ENCODE results near the gene SPATA16.
"Not testable (repeated sequence)": the region's sequence is repeated elsewhere in the genome, so short reads cannot be mapped to it uniquely, and the experiment has no call there.

The SPATA16 gene

DNA sequence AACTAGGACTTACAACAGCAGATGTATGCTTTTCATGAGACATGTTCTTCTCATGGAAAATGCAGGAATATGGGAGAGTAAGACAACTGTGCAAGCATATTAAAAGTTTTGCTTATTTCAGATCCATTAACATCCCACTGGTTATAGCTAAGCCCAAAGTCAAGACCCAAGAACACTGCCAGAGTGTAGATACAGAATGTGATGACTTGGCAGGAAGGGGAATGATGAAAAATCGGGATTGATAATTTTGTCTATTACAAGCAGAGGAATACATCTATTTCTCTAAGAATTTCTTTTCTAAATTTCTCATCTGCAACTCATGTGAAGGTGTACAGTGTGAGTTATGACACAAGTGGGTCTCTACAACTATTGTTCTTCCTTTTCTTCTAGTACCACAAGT is 76.4 kb downstream of the SPATA16 start:
- DNase-seq (ENCODE audit: low read depth) = no peak

DNA sequence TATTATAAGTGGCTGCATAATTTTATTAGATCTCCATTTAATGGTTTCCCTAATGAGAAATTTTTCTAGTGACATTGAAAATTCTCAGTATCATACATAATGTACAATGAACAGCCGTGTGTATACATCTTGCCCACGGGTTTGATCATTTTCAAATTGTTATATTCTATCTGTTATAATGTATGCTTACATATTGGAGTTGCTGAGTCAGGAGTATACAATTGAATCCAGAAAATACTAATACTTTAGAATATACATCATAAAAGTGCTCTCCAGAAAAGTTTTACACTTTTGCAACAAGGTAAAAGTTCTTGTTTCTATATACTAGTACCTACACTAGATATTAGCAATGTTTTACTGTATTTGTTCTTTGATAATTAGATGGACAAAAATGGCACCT is 82.8 kb downstream of the SPATA16 start:
- DNase-seq (ENCODE audit: low read depth) = no peak

- no peak for DNase-seq (ENCODE audit: low read depth)
These were observed 85.7 kb downstream of the SPATA16 start for GRCh38 chr3:173055228-173055933.

GRCh38 chr3:173049360-173049759 is 91.7 kb downstream of the SPATA16 start:
- DNase-seq (ENCODE audit: low read depth) = no peak

DNA sequence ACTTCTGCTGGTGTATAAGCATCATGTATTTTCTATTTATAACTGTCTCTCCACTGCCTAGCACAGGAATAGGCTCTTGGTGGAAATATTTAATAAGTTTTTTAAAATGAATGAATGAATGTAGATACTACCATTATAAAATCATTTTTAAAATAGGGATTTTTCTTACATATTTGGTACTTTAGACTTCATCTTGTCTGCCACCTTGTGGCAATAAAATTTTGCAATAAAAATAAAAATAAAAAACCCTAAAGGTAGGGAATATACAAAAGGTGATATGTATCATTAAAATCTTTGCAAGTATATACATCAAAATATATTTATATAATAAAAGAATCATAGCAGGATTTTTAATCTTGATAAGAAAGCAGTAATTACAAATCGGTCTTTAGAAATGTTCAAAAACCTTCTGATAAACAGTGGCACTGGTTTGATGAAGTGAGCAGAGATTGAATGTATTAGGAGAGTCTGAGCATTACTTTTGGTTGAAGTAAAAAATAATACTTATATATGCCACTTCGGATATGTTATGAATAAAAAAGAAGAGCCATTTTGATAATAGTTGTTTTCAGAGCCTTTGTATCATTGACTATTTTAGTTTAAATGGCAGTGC is 95.2 kb downstream of the SPATA16 start:
- DNase-seq (ENCODE audit: low read depth) = no peak

DNA sequence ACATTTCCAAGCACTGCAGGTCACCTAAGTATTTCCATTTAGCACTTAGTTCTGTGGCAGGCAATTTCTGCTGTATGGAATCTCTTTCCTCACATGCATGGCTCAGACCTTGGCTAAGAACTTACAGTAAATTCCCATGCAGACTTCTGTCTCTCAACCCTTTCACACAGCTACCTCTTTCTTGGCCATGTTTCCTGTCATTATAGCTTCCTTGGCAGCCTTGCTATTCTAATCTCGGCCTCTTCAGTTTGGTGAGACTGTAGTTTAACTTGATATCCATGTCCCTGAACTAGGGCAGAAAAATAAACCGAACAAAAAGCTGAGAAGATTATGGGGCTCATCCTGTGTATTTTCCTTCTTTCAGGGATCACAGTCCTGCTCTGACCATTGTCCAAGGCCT is 96.0 kb downstream of the SPATA16 start:
- no peak for DNase-seq (ENCODE audit: low read depth)

- DNase-seq (ENCODE audit: low read depth) = no peak
These were observed 97.3 kb downstream of the SPATA16 start for GRCh38 chr3:173043757-173044156.

DNA sequence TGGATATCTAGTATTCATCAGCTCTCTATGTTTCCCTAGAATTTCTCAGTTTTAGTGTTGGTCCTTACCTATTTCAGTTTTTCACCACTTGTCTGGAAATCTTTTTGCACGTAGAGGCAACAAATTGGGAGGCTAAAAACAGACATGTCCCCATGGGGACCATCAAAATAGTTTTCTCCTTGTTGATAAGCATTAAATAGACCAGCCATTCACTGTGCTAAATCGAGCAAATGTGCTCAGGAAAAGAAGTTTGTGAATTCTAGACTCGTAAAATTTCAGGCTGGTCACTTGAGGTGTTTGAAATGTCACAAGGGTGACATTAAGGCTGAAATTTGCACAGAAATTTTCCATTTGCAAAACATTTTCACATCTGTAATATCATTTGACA is 102.6 kb downstream of the SPATA16 start:
- no peak for DNase-seq (ENCODE audit: low read depth)

GRCh38 chr3:173037840-173038483 is 103.1 kb downstream of the SPATA16 start:
- no peak for DNase-seq (ENCODE audit: low read depth)

GRCh38 chr3:173030273-173030672 is 110.8 kb downstream of the SPATA16 start:
- no peak for DNase-seq (ENCODE audit: low read depth)

DNA sequence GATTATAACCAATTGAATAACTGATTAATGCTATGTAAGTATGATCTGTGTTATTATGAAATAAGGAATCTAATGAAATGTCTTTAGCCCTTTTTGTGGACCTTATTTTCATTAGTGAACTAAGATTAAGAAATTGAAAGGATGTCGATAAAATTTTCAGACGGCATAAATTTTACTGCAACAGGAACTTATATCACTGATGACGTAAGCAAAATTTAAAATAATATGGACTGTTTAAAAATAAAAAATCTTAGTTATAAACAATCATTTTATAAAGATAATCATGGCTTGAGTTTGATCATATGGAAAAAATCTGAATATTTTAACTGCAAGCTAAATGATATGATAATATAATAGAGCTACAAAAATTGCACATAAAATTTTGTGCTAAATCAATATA is 112.7 kb downstream of the SPATA16 start:
- DNase-seq (ENCODE audit: low read depth) = no peak

- no peak for DNase-seq (ENCODE audit: low read depth)
These were observed 113.6 kb downstream of the SPATA16 start for GRCh38 chr3:173027429-173027828.

DNA sequence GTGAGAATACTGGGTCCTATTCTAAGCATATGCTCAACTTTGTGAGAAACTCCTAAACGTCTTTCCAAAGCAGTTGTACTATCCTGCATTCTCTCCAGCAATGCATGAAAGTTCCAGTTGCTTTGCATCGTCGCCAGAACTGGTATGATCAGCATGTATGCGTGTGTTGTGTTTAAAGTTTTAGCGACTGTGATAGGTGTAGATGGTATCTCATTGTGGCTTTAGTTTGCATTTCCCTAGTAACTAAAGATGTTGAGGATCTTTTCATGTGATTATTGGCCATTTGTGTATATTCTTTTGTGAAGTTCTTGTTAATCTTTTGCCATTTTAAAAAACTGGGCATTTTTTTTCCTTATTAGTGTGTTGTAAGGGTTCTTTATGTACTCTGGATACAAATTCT is 115.1 kb downstream of the SPATA16 start:
- no peak for DNase-seq (ENCODE audit: low read depth)

DNA sequence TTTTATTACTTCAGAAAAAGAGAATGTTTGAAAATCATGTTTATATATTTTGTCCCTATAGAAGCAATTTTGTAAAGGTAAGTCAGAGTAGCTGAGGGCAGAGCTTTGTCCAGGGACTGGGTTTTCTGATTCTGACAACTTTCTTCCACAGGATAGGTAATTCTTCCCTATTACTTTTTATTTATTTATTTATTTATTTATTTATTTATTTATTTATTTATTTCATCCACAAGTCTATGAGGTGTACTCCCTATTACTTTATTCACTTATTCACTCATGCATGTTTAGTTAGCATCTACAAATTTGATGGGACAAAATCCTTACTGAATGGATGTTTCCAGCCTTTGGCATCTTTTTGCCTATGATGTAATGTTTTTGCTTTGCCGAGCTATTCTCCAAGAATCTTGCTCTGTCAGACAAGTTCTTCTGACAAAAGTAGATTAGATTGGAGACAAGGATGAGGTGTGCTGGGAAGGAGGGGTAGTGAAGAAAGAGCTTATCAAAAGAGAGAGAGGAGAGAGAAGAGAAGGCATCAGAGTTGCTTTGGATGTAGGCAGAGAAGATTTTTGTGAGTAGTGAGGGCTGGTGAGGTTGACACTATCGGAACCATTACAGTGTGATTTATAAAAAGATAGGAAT is 119.4 kb downstream of the SPATA16 start:
- no peak for DNase-seq (ENCODE audit: low read depth)

GRCh38 chr3:173020128-173020527 is 120.9 kb downstream of the SPATA16 start:
- not testable (repeated sequence) for DNase-seq (ENCODE audit: low read depth)

DNA sequence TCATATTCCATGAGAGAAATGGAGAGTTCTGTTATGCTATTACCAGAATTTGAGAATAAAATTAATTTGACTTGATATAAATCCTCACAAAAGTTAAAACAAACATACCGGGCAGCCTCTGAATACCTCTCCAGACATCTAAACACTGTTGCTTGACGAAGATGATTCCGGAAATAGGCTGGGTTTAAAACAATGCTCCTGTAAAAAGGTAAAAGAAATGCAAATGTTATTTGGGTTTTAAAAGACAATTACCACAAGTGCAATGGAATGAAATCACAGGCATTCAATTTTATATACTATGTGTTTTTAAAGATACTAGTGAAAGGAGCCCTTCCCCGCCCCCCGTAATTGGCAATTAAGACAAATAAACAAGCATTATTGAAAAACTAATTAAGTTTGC is 121.7 kb downstream of the SPATA16 start:
- no peak for DNase-seq (ENCODE audit: low read depth)

DNA sequence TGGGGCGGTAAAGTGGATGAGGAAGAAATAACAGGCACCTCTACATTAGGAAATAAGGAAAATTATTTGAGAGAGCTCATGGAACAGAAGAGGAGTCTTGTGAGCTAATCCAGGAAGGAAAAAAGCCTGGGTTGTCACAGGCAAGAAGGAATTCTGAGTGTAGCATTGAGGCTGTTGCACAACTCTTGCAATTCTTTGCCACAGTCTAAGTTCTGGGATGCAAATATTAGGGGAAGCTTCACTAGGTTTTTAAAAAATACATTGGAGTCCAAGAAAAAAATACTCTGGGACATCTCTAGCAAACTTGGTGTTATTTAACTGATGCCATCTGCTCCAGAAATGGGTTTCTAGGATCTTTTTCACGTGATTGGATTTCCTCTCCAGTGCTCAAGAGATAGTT is 122.3 kb downstream of the SPATA16 start:
- no peak for DNase-seq (ENCODE audit: low read depth)

DNA sequence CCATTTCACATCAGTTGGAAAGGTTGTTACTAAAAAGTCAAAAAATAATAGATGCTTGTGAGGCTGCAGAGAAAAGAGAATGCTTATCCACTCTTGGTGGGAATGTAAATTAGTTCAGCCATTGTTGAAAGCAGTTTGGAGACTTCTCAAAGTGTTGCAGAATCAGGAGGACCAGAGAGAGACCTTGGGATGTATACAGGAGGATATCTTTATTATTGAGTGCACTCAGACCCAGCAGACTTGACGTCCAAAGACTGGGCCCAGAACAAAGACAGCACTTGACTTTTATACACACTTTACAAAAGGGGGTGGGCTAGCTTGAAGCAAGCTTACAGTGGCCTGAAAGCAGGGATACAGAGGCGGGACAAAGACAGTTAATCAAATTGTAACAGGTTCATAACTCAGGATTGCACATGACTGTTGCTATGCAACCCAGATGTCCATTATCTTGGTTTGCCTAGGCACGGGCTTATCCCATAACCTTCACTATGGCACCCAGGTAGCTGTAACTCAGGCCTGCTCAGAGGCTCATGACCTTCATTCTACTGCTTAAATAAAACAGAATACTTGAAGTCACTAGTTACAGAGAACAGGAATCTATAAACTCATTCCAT is 127.7 kb downstream of the SPATA16 start:
- DNase-seq (ENCODE audit: low read depth) = no peak

- DNase-seq (ENCODE audit: low read depth) = no peak
These were observed 131.6 kb downstream of the SPATA16 start for GRCh38 chr3:173009410-173009809.

- no peak for DNase-seq (ENCODE audit: low read depth)
These were observed 132.1 kb downstream of the SPATA16 start for GRCh38 chr3:173008978-173009377.

DNA sequence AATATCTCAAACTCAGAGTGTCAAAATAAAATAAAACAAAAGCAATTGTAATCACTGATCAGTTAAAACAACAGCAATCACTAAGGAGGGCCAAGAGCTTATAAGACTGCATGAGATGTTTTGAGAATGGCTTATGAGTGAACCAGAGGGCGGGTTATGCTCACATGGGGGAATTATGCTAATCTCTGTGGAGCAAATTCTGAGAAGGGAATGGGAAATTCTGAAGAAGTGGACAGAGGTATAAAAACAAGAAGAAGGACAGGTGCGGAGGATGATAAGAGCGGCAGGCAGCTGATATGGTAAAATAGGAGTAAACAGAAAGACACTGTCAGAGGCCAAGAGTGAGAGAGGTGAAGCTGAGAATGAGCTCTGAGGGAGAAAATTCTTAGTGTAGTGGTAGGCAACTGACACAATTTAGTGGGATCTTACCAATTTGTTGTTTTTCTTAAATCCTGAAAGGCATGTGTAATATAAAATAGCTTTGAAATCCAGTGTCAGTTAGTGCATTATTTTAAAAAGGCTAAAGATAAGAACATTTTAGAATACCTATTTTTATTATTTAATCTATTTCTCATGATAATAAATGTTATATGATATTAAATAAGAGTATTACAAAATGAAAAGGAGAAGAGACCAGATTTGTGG is 133.8 kb downstream of the SPATA16 start:
- DNase-seq (ENCODE audit: low read depth) = no peak

DNA sequence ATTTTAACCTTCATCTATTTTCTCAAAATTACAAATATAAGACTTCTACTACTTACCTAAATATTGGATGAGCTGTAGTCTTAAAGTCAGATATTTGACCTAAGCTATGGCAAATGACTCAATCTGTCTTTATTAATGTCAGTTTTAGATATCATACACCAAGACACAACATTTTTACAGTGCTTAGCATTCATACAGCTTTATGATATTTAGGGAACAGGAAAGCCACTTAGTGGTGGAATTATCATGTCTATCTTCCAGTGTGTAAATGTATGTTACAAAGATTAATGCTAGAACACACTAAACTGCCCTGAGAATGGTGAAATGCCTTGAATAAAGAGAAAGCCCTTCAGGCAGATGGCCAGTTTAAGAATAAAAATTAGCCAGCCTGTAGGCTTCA is 135.0 kb downstream of the SPATA16 start:
- no peak for DNase-seq (ENCODE audit: low read depth)

Measured in fibroblast of the conjunctiva (primary cell).